ENCODE data around the gene ESPN.

The ESPN gene

GRCh38 chr1:6466751-6467150 is 42.2 kb downstream of the ESPN start:
- DNase-seq = no peak

- no peak for DNase-seq
Observed at GRCh38 chr1:6467224-6467623, 42.6 kb downstream of the ESPN start.

GRCh38 chr1:6467744-6468688 is 43.4 kb downstream of the ESPN start:
- no peak for DNase-seq

- no peak for DNase-seq
Observed at GRCh38 chr1:6468729-6469461, 44.3 kb downstream of the ESPN start.

- DNase-seq = no peak
Observed at GRCh38 chr1:6470132-6471085, 45.8 kb downstream of the ESPN start.

- no peak for DNase-seq
Observed at GRCh38 chr1:6471086-6471969, 46.8 kb downstream of the ESPN start.

GRCh38 chr1:6471970-6472368 is 47.4 kb downstream of the ESPN start:
- no peak for DNase-seq

- DNase-seq = no peak
Observed at GRCh38 chr1:6472391-6472790, 47.8 kb downstream of the ESPN start.

- DNase-seq = no peak
Observed at GRCh38 chr1:6473156-6473555, 48.6 kb downstream of the ESPN start.

GRCh38 chr1:6473974-6474814 is 49.6 kb downstream of the ESPN start:
- DNase-seq = no peak

- no peak for DNase-seq
Observed at GRCh38 chr1:6474815-6475282, 50.3 kb downstream of the ESPN start.

GRCh38 chr1:6475381-6476133 is 51.0 kb downstream of the ESPN start:
- peak; percentile 89 for DNase-seq

GRCh38 chr1:6476483-6476882 is 51.9 kb downstream of the ESPN start:
- DNase-seq = no peak

- DNase-seq = no peak
Observed at GRCh38 chr1:6477039-6477820, 52.7 kb downstream of the ESPN start.

- no peak for DNase-seq
Observed at GRCh38 chr1:6481820-6482219, 57.2 kb downstream of the ESPN start.

- DNase-seq = no peak
Observed at GRCh38 chr1:6483017-6483760, 58.6 kb downstream of the ESPN start.

- DNase-seq = no peak
Observed at GRCh38 chr1:6483761-6484117, 59.2 kb downstream of the ESPN start.

- DNase-seq = no peak
Observed at GRCh38 chr1:6484826-6485167, 60.2 kb downstream of the ESPN start.

All from 8988T (cell line).